ENCODE results near the gene PRKRIP1. TPM values are rescaled to one million over a fixed set of nuclear protein-coding genes. Genes with fewer than 3 reads are reported as not detected.
"Not testable (repeated sequence)": the region's sequence is repeated elsewhere in the genome, so short reads cannot be mapped to it uniquely, and the experiment has no call there.

The PRKRIP1 gene
- total RNA-seq, 1 experiment from 2014 or later: 42.7 TPM

DNA sequence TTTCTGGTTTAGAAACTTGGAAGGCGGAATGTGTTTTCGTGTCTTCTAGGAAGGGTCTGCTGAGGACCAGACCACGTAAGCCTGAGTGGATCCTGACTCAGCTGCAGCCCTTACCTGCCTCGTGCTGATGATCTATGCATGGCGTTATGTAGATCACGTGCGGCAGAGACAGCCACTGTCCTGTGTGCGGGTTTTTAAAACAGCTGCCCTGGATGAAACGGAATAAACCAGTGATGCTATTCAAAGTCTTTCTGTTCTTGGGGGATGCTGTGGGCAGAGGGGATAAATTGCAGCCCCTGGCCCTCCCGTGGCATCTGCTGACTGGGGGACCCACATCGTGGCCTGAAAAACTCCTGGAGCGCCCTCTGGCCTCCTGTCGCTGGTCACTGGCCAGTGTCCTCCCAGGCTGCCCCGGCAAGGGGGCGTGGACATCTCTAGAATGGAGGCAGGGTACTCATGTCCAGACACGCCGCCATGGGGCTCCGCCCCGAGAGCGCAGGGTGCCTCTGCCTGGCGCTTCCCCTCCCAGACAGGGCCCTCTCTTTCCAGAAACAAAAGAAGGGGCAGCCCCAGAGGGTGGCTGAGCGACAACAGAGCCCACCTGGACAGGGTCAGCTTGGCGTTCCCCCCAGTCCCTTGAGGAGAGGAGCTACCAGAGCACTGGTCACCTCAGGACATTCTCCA is 55.4 kb downstream of the PRKRIP1 start:
- no peak overlapping the region for H3K27ac ChIP-seq (ENCODE audit: low read length)
- no peak for DNase-seq
- no peaks in the 10 kb centered on the region for H3K36me3 ChIP-seq (ENCODE audit: insufficient read depth, low read length)
- no peaks in the 10 kb centered on the region for H3K27me3 ChIP-seq (ENCODE audit: low read length)
- no peaks in the 10 kb centered on the region for H3K79me2 ChIP-seq (ENCODE audit: low read length)
- H3K4me2 ChIP-seq (ENCODE audit: low read depth, low read length, poor library complexity, severe bottlenecking): no peak overlapping the region
- no peak overlapping the region for H3K4me3 ChIP-seq (ENCODE audit: low read length)
- H3K9me2 ChIP-seq (replicated peaks; ENCODE audit: insufficient read depth, low read length): no peaks in the 10 kb centered on the region
- H4K20me1 ChIP-seq (ENCODE audit: insufficient read depth, low read depth, low read length): no peaks in the 10 kb centered on the region
- H2AFZ ChIP-seq (ENCODE audit: low read length): no peak overlapping the region
- H3K9ac ChIP-seq (ENCODE audit: low read length): no peak overlapping the region
- no peaks in the 10 kb centered on the region for H3K4me1 ChIP-seq (ENCODE audit: low read length)
- no peaks in the 10 kb centered on the region for H3K9me3 ChIP-seq (ENCODE audit: low read length)

DNA sequence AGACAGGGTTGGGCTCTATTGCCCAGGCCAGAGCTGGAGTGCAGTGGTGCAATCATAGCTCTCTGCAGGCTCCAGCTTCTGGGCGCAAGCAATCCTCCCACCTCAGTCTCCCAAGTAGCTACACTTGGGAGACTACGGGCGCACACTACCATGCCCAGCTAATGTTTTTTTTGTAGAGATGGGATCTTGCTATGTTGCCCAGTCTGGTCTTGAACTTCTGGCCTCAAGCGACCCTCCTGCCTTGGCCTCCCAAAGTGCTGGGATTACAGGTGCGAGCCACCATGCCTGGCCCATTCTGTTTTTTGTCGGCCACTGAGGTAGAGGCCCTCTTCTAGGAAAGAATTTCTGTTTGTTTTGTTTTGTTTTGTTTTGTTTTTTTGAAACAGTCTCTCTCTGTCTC is 56.3 kb downstream of the PRKRIP1 start:
- Histone ChIP-seq H3K4me1 (ENCODE audit: low read length) (no peaks in the 10 kb centered on the region), H3K36me3 (ENCODE audit: insufficient read depth, low read length) (no peaks in the 10 kb centered on the region; the same call in 1 of the 2 replicates), H3K79me2 (ENCODE audit: low read length) (no peaks in the 10 kb centered on the region), H4K20me1 (ENCODE audit: insufficient read depth, low read depth, low read length) (no peaks in the 10 kb centered on the region), H3K4me2 (ENCODE audit: low read depth, low read length, poor library complexity, severe bottlenecking) (no peak overlapping the region), H3K9me3 (ENCODE audit: low read length) (no peaks in the 10 kb centered on the region), H3K27ac (ENCODE audit: low read length) (no peak overlapping the region), H3K9ac (ENCODE audit: low read length) (no peak overlapping the region), H3K27me3 (ENCODE audit: low read length) (no peaks in the 10 kb centered on the region), H3K9me2 (replicated peaks; ENCODE audit: insufficient read depth, low read length) (no peaks in the 10 kb centered on the region), H3K4me3 (ENCODE audit: low read length) (no peak overlapping the region), H2AFZ (ENCODE audit: low read length) (no peak overlapping the region)
- no peak for DNase-seq

DNA sequence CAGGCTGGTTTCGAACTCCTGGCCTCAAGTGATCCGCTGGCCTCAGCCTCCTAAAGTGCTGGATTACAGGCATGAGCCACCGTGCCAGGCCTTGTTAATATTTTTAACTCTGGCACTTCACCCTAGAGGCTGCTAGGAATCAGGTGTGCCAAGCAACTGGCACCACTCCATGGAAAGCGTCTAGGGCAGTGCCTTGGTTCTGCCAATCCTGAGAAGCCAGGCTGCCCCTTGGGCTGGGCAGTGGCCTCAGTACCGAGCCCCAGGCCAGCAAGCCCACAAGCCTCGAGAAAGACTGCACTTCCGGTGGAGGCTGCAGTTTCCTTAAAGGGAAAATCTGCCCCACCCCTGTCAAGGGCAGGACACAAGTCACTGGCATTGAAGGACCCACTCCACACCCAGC is 57.2 kb downstream of the PRKRIP1 start:
- no peaks in the 10 kb centered on the region for H3K9me3 ChIP-seq (ENCODE audit: low read length)
- no peaks in the 10 kb centered on the region for H3K4me1 ChIP-seq (ENCODE audit: low read length)
- H3K9ac ChIP-seq (ENCODE audit: low read length): no peak overlapping the region
- no peak overlapping the region for H3K4me2 ChIP-seq (ENCODE audit: low read depth, low read length, poor library complexity, severe bottlenecking)
- no peaks in the 10 kb centered on the region for H3K9me2 ChIP-seq (replicated peaks; ENCODE audit: insufficient read depth, low read length)
- no peak for DNase-seq
- H3K79me2 ChIP-seq (ENCODE audit: low read length): no peaks in the 10 kb centered on the region
- no peak overlapping the region for H3K27ac ChIP-seq (ENCODE audit: low read length)
- no peaks in the 10 kb centered on the region for H4K20me1 ChIP-seq (ENCODE audit: insufficient read depth, low read depth, low read length)
- no peak overlapping the region for H3K4me3 ChIP-seq (ENCODE audit: low read length)
- no peaks in the 10 kb centered on the region for H3K27me3 ChIP-seq (ENCODE audit: low read length)
- no peaks in the 10 kb centered on the region; the same call in 1 of the 2 replicates for H3K36me3 ChIP-seq (ENCODE audit: insufficient read depth, low read length)
- no peak overlapping the region for H2AFZ ChIP-seq (ENCODE audit: low read length)

DNA sequence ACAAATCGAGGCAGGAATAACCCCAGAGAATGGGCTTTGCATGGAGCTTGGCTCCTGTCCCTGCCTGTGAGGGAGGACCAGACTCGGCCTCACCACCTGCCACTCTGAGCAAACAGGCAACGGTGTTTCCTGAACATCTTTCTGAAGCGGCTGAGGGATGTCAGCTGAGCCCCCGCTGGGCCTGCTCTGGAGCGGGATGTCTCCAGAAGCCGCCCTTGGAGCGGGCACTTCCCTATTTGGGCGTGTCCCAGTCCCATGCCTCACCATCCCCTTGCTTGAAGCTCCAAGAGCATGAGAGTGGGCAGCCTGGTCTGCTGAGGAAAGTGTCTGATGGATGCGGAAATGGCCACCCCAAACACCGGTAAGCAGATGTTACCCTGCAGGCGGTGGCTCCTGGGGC is 58.3 kb downstream of the PRKRIP1 start:
- no peak overlapping the region for H3K9ac ChIP-seq (ENCODE audit: low read length)
- no peaks in the 10 kb centered on the region for H3K4me1 ChIP-seq (ENCODE audit: low read length)
- no peak for DNase-seq
- no peak overlapping the region for H3K4me2 ChIP-seq (ENCODE audit: low read depth, low read length, poor library complexity, severe bottlenecking)
- H3K9me3 ChIP-seq (ENCODE audit: low read length): no peaks in the 10 kb centered on the region
- no peaks in the 10 kb centered on the region; the same call in 1 of the 2 replicates for H3K36me3 ChIP-seq (ENCODE audit: insufficient read depth, low read length)
- H4K20me1 ChIP-seq (ENCODE audit: insufficient read depth, low read depth, low read length): no peaks in the 10 kb centered on the region
- H3K27me3 ChIP-seq (ENCODE audit: low read length): no peaks in the 10 kb centered on the region
- H3K27ac ChIP-seq (ENCODE audit: low read length): no peak overlapping the region
- H3K4me3 ChIP-seq (ENCODE audit: low read length): no peak overlapping the region
- H3K79me2 ChIP-seq (ENCODE audit: low read length): no peaks in the 10 kb centered on the region
- no peaks in the 10 kb centered on the region for H3K9me2 ChIP-seq (replicated peaks; ENCODE audit: insufficient read depth, low read length)
- H2AFZ ChIP-seq (ENCODE audit: low read length): no peak overlapping the region

DNA sequence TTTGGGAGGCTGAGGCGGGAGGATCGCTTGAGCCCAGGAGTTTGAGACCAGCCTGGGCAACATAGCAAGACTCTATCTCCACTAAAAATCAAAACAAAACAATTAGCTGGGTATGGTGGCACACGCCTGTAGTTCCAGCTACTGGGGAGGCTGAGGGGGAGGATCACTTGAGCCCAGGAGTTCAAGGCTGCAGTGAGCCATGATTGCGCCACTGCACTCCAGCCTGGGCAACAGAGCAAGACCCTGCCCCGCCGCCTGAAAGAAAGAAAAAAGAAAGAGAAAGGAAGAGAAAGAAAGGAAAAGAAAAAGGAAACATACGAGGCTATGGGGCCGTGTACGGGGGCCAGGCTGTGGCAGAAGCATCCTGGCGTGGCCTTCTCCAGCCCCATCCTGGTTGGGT is 58.8 kb downstream of the PRKRIP1 start:
- not testable (repeated sequence) for H3K9me3 ChIP-seq (ENCODE audit: low read length); H3K4me1 ChIP-seq (ENCODE audit: low read length); H3K9me2 ChIP-seq (replicated peaks; ENCODE audit: insufficient read depth, low read length); H3K9ac ChIP-seq (ENCODE audit: low read length); H3K4me3 ChIP-seq (ENCODE audit: low read length); DNase-seq; H3K27me3 ChIP-seq (ENCODE audit: low read length); H2AFZ ChIP-seq (ENCODE audit: low read length); H3K4me2 ChIP-seq (ENCODE audit: low read depth, low read length, poor library complexity, severe bottlenecking); H3K27ac ChIP-seq (ENCODE audit: low read length); H4K20me1 ChIP-seq (ENCODE audit: insufficient read depth, low read depth, low read length); H3K36me3 ChIP-seq (ENCODE audit: insufficient read depth, low read length); H3K79me2 ChIP-seq (ENCODE audit: low read length)

DNA sequence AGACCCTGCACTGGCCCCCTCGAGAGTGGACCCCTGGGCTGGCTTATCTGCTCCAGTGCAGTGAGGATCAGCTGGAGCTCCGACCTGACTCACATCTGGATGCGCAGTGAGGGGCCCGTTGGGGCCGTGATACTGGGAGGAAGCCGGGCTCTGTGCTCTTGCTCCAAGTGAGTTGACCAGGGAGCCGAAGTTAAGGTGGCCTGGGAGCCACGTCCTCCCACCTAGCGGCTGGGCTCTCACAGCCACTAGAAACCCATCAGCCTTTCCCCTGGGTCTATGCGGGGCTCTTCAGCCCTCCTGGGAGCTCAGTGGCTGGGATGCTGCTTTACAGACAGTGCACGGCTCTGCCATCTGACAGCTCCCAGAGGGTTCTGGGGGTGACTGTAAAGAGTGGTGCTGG is 59.4 kb downstream of the PRKRIP1 start:
- H4K20me1 ChIP-seq (ENCODE audit: insufficient read depth, low read depth, low read length): no peaks in the 10 kb centered on the region
- DNase-seq: no peak
- no peaks in the 10 kb centered on the region; the same call in 1 of the 2 replicates for H3K36me3 ChIP-seq (ENCODE audit: insufficient read depth, low read length)
- H3K9ac ChIP-seq (ENCODE audit: low read length): no peak overlapping the region
- no peak overlapping the region for H2AFZ ChIP-seq (ENCODE audit: low read length)
- H3K27me3 ChIP-seq (ENCODE audit: low read length): no peaks in the 10 kb centered on the region
- no peak overlapping the region for H3K4me2 ChIP-seq (ENCODE audit: low read depth, low read length, poor library complexity, severe bottlenecking)
- no peaks in the 10 kb centered on the region for H3K4me1 ChIP-seq (ENCODE audit: low read length)
- H3K79me2 ChIP-seq (ENCODE audit: low read length): no peaks in the 10 kb centered on the region
- H3K9me3 ChIP-seq (ENCODE audit: low read length): no peaks in the 10 kb centered on the region
- H3K4me3 ChIP-seq (ENCODE audit: low read length): no peak overlapping the region
- H3K9me2 ChIP-seq (replicated peaks; ENCODE audit: insufficient read depth, low read length): no peaks in the 10 kb centered on the region
- H3K27ac ChIP-seq (ENCODE audit: low read length): no peak overlapping the region

DNA sequence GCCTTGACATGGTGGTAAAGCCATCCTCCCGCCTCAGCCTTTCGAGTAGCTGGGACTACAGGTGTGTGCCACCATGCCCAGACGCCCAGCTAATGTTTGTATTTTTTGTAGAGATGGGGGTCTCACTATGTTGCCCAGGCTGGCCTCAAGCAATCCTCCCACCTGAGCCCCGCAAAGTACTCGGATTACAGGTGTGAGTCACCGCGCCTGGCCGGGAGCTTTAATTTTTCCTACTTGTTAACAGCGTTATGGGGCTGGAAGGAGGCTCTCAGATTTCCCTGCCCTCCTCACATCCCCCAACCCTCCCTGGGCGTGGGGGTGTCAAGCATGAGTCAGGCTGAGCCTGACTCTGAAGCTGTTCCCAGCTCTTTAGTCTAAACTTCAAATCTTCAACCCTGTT is 60.2 kb downstream of the PRKRIP1 start:
- no peaks in the 10 kb centered on the region for H3K9me3 ChIP-seq (ENCODE audit: low read length)
- H3K4me3 ChIP-seq (ENCODE audit: low read length): no peak overlapping the region
- DNase-seq: no peak
- H3K9me2 ChIP-seq (replicated peaks; ENCODE audit: insufficient read depth, low read length): no peaks in the 10 kb centered on the region
- H3K9ac ChIP-seq (ENCODE audit: low read length): no peak overlapping the region
- no peaks in the 10 kb centered on the region; the same call in 1 of the 2 replicates for H3K36me3 ChIP-seq (ENCODE audit: insufficient read depth, low read length)
- no peaks in the 10 kb centered on the region for H3K79me2 ChIP-seq (ENCODE audit: low read length)
- H3K4me1 ChIP-seq (ENCODE audit: low read length): no peaks in the 10 kb centered on the region
- no peaks in the 10 kb centered on the region for H3K27me3 ChIP-seq (ENCODE audit: low read length)
- H3K4me2 ChIP-seq (ENCODE audit: low read depth, low read length, poor library complexity, severe bottlenecking): no peak overlapping the region
- no peaks in the 10 kb centered on the region for H4K20me1 ChIP-seq (ENCODE audit: insufficient read depth, low read depth, low read length)
- H3K27ac ChIP-seq (ENCODE audit: low read length): no peak overlapping the region
- H2AFZ ChIP-seq (ENCODE audit: low read length): no peak overlapping the region

DNA sequence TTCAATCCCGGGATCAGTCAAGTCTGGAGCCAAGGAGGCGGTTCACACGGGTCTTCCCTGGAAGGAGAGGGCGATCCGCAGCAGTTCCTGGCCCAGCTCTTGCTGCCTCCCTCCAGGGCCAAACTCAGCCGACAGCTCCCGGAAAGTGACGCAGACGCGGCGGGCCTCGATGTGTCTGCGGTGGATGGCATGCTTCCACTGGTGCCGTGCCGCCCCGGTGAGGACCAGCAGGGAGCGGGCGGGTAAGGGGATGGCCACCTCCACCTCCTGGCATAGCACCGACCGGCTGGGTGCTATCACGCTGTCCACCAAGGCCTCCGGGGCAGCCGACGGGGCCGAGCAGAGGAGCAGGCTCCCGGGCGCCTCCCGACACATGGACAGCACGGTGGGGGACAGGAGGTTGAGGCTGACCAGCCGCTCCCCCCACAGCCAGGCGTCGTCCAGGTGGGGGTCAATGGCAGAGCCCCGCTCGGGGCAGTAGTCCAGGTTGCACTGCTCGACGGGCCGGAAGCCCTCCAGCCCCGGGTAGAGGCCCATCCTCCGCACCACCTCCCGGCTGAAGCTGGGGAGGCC is 61.3 kb downstream of the PRKRIP1 start:
- no peaks in the 10 kb centered on the region; the same call in 1 of the 2 replicates for H3K36me3 ChIP-seq (ENCODE audit: insufficient read depth, low read length)
- no peak overlapping the region for H3K9ac ChIP-seq (ENCODE audit: low read length)
- H3K79me2 ChIP-seq (ENCODE audit: low read length): peaks cover 6% of the 10 kb centered on the region; the same call in 1 of the 2 replicates
- no peak overlapping the region for H3K27ac ChIP-seq (ENCODE audit: low read length)
- no peaks in the 10 kb centered on the region for H3K27me3 ChIP-seq (ENCODE audit: low read length)
- H4K20me1 ChIP-seq (ENCODE audit: insufficient read depth, low read depth, low read length): no peaks in the 10 kb centered on the region
- no peaks in the 10 kb centered on the region for H3K4me1 ChIP-seq (ENCODE audit: low read length)
- H3K4me3 ChIP-seq (ENCODE audit: low read length): no peak overlapping the region
- DNase-seq: no peak
- no peaks in the 10 kb centered on the region for H3K9me3 ChIP-seq (ENCODE audit: low read length)
- H2AFZ ChIP-seq (ENCODE audit: low read length): no peak overlapping the region
- H3K4me2 ChIP-seq (ENCODE audit: low read depth, low read length, poor library complexity, severe bottlenecking): no peak overlapping the region
- H3K9me2 ChIP-seq (replicated peaks; ENCODE audit: insufficient read depth, low read length): no peaks in the 10 kb centered on the region
